HEK293 (cell line): ENCODE measurements around the gene TCF12.

Experiments used
- CTCF ChIA-PET: fragments of 350-600 bp; formaldehyde crosslinking; extraction: SDS; loops from one replicate; lab custom pipeline; 2021; ENCODE audit warnings: antibody characterized with exemption; lab: Yijun Ruan, JAX
- POLR2A ChIA-PET: fragments of 300-600 bp; formaldehyde crosslinking; extraction: SDS; loops from one replicate; lab custom pipeline; 2020; ENCODE audit warnings: antibody characterized with exemption, inconsistent platforms; lab: Yijun Ruan, JAX
- H3K27ac ChIP-seq: fragments of 200-500 bp; sonication (Bioruptor generic); 2 replicates; pipeline ENCODE4 v1.5.1; 2014; ENCODE audit warnings: low read depth, low read length, control low read depth, inconsistent platforms; ENCODE audit errors: extremely low read depth
- H3K36me3 ChIP-seq, 2 experiments: fragments of 200-500 bp in 1 of 2; sonication (Bioruptor generic) in 1 of 2; 1 replicate in 1 of 2; 2 replicates in 1 of 2; pipeline ENCODE4 v1.5.1; 2014 to 2017; ENCODE audit warnings: inconsistent platforms in 2 of 2, low read length in 2 of 2; ENCODE audit not compliant: control insufficient read depth in 2 of 2, insufficient read depth in 1 of 2
- H3K4me1 ChIP-seq: fragments of 200-500 bp; sonication (Bioruptor generic); 2 replicates; pipeline ENCODE4 v1.5.1; 2014; ENCODE audit warnings: mild to moderate bottlenecking, low read length, inconsistent platforms; ENCODE audit not compliant: control insufficient read depth, insufficient read depth
- H3K4me3 ChIP-seq: 2 replicates; pipeline ENCODE4 v1.5.1; 2011; ENCODE audit warnings: low read depth, mild to moderate bottlenecking, control low read depth, low read length, moderate library complexity
- H3K9me3 ChIP-seq: fragments of 200-500 bp; sonication (Bioruptor generic); 2 replicates; pipeline ENCODE4 v1.5.1; 2014; ENCODE audit warnings: low read depth, low read length, inconsistent platforms; ENCODE audit not compliant: control insufficient read depth, insufficient read depth
- GLIS2 ChIP-seq: fragments of 450-650 bp; formaldehyde crosslinking; IDR thresholded peaks from 2 replicates; pipeline ENCODE4 v1.5.1; 2016; ENCODE audit warnings: missing biosample characterization, missing genetic modification characterization
- SP2 ChIP-seq: fragments of 450-650 bp; formaldehyde crosslinking; IDR thresholded peaks from 2 replicates; pipeline ENCODE4 v1.5.1; 2016; ENCODE audit warnings: missing biosample characterization, missing genetic modification characterization
- ZNF133 ChIP-seq: fragments of 450-650 bp; formaldehyde crosslinking; IDR thresholded peaks from 2 replicates; pipeline ENCODE4 v1.5.1; 2016; ENCODE audit warnings: missing biosample characterization, missing genetic modification characterization
- ZNF140 ChIP-seq: fragments of 450-650 bp; formaldehyde crosslinking; IDR thresholded peaks from 2 replicates; pipeline ENCODE4 v1.5.1; 2016; ENCODE audit warnings: missing biosample characterization, missing genetic modification characterization
- ZNF16 ChIP-seq: fragments of 450-650 bp; formaldehyde crosslinking; IDR thresholded peaks from 2 replicates; pipeline ENCODE4 v1.5.1; 2016; ENCODE audit warnings: low read depth, missing biosample characterization, missing genetic modification characterization
- ZNF202 ChIP-seq: fragments of 450-650 bp; formaldehyde crosslinking; IDR thresholded peaks from 2 replicates; pipeline ENCODE4 v1.5.1; 2016; ENCODE audit warnings: missing biosample characterization, missing genetic modification characterization, borderline replicate concordance
- ZNF274 ChIP-seq, 2 experiments: fragments of 200-500 bp in 1 of 2; fragments of 450-650 bp in 1 of 2; sonication (Bioruptor generic) in 1 of 2; formaldehyde crosslinking in 1 of 2; IDR thresholded peaks; 2 replicates each; pipeline versions ENCODE4 v1.5.1 to v1.6.1; 2014 to 2016; ENCODE audit warnings: borderline replicate concordance in 1 of 2, inconsistent platforms in 1 of 2, low read length in 1 of 2, missing biosample characterization in 1 of 2, missing genetic modification characterization in 1 of 2
- ZNF302 ChIP-seq: fragments of 450-650 bp; formaldehyde crosslinking; IDR thresholded peaks from 2 replicates; pipeline ENCODE4 v1.5.1; 2016; ENCODE audit warnings: missing biosample characterization, missing genetic modification characterization, low read depth
- ZNF416 ChIP-seq: fragments of 450-650 bp; formaldehyde crosslinking; IDR thresholded peaks from 2 replicates; pipeline ENCODE4 v1.5.1; 2016; ENCODE audit warnings: missing biosample characterization, missing genetic modification characterization
- ZNF423 ChIP-seq: fragments of 450-650 bp; formaldehyde crosslinking; IDR thresholded peaks from 2 replicates; pipeline ENCODE4 v1.5.1; 2016; ENCODE audit warnings: missing biosample characterization, missing genetic modification characterization
- ZNF580 ChIP-seq: fragments of 450-650 bp; formaldehyde crosslinking; IDR thresholded peaks from 2 replicates; pipeline ENCODE4 v1.5.1; 2016; ENCODE audit warnings: missing biosample characterization, missing genetic modification characterization
- ZNF747 ChIP-seq: fragments of 450-650 bp; formaldehyde crosslinking; IDR thresholded peaks from 2 replicates; pipeline ENCODE4 v1.5.1; 2016; ENCODE audit warnings: missing biosample characterization, missing genetic modification characterization
- ZNF843 ChIP-seq: fragments of 450-650 bp; formaldehyde crosslinking; IDR thresholded peaks from 2 replicates; pipeline ENCODE4 v1.5.1; 2016; ENCODE audit warnings: missing biosample characterization, missing genetic modification characterization
- TF ChIP-seq, protein P1 (sequence below): fragments of 450-650 bp; formaldehyde crosslinking; conservative IDR thresholded peaks from 2 replicates; pipeline ENCODE4 v1.5.1; 2016; ENCODE audit warnings: low read depth, missing biosample characterization, missing genetic modification characterization
- TF ChIP-seq, protein P2 (sequence below): fragments of 450-650 bp; formaldehyde crosslinking; IDR thresholded peaks from 2 replicates; pipeline ENCODE4 v1.5.1; 2017; ENCODE audit warnings: missing biosample characterization, missing genetic modification characterization
- TF ChIP-seq, protein P3 (sequence below): fragments of 450-650 bp; formaldehyde crosslinking; IDR thresholded peaks from 2 replicates; pipeline ENCODE4 v1.5.1; 2016; ENCODE audit warnings: missing biosample characterization, missing genetic modification characterization
- TF ChIP-seq, protein P4 (sequence below): fragments of 450-650 bp; formaldehyde crosslinking; IDR thresholded peaks from 2 replicates; pipeline ENCODE4 v1.5.1; 2016; ENCODE audit warnings: missing biosample characterization, missing genetic modification characterization

Gene TCF12

DNA sequence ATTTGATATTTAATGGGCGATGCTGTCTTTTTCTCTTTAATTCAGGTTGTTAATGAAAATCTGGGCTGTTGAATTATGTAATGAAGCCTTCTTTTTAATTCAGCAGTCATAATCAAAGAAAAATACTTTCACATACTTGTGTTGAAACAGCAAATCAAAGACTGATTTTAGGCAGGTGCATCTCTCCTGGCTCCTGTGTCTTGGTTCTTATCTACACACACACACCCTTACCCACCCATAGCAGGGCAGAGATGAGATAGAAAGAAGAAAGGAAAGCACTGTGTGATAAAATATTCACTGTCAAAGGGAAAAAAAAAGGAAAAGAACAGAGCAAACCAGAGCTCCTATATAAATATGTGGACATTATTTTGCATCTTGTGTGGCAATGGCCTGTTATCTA, 327.3 kb downstream of the TCF12 start (continued):
- TF ChIP-seq GLIS2 (tag by site-specific recombination) (no peak), ZNF274 (IDR thresholded peaks at IDR 0.05; ENCODE audit: low read length) (no peak), ZNF274 (tag by site-specific recombination; IDR thresholded peaks at IDR 0.05; ENCODE audit: borderline replicate concordance) (no peak), ZNF843 (tag by site-specific recombination) (no peak), SP2 (tag by site-specific recombination) (no peak)
- TF ChIP-seq, protein P1, sequence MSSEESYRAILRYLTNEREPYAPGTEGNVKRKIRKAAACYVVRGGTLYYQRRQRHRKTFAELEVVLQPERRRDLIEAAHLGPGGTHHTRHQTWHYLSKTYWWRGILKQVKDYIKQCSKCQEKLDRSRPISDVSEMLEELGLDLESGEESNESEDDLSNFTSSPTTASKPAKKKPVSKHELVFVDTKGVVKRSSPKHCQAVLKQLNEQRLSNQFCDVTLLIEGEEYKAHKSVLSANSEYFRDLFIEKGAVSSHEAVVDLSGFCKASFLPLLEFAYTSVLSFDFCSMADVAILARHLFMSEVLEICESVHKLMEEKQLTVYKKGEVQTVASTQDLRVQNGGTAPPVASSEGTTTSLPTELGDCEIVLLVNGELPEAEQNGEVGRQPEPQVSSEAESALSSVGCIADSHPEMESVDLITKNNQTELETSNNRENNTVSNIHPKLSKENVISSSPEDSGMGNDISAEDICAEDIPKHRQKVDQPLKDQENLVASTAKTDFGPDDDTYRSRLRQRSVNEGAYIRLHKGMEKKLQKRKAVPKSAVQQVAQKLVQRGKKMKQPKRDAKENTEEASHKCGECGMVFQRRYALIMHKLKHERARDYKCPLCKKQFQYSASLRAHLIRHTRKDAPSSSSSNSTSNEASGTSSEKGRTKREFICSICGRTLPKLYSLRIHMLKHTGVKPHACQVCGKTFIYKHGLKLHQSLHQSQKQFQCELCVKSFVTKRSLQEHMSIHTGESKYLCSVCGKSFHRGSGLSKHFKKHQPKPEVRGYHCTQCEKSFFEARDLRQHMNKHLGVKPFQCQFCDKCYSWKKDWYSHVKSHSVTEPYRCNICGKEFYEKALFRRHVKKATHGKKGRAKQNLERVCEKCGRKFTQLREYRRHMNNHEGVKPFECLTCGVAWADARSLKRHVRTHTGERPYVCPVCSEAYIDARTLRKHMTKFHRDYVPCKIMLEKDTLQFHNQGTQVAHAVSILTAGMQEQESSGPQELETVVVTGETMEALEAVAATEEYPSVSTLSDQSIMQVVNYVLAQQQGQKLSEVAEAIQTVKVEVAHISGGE (tag by site-specific recombination), result no peak

- H3K4me3 ChIP-seq, result no peak overlapping the region
- H3K27ac ChIP-seq, result no peak overlapping the region
- H3K9me3 ChIP-seq, result no peaks in the 10 kb centered on the region
- ChIA-PET POLR2A (no interaction called here), CTCF (no interaction called here)
- H3K36me3 ChIP-seq, result peaks cover 0 to 16% of the 10 kb centered on the region in 2 experiments; a peak in 1 of 3 replicates
- H3K4me1 ChIP-seq, result no peaks in the 10 kb centered on the region
- TF ChIP-seq, protein P2, sequence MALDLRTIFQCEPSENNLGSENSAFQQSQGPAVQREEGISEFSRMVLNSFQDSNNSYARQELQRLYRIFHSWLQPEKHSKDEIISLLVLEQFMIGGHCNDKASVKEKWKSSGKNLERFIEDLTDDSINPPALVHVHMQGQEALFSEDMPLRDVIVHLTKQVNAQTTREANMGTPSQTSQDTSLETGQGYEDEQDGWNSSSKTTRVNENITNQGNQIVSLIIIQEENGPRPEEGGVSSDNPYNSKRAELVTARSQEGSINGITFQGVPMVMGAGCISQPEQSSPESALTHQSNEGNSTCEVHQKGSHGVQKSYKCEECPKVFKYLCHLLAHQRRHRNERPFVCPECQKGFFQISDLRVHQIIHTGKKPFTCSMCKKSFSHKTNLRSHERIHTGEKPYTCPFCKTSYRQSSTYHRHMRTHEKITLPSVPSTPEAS, result no peak
- TF ChIP-seq ZNF302 (tag by site-specific recombination), result no peak
- no peak for TF ChIP-seq ZNF423 (tag by site-specific recombination)
Measured at GRCh38 chr15:57248074-57248473, 329.6 kb downstream of the TCF12 start.

DNA sequence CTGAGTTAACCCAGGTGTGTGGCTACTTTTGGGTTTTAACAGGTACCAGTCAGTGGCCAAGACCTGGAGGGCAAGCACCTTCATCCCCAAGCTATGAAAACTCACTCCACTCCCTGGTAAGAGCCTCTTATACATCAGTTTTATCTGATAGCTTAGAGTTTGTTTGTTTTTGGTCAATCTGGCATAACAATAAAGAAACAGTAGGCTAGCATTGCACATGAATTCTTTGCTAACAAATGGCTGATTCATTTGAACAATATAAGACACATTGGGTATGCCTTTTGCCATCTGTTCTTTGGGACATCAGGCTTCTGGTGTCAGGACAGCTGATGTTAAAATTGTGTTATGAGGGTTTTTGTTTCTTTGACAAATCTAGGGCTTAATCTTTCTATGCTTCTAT, 332.9 kb downstream of the TCF12 start:
- peaks cover 0 to 18% of the 10 kb centered on the region in 2 experiments; a peak in 1 of 3 replicates for H3K36me3 ChIP-seq
- H3K9me3 ChIP-seq, result no peaks in the 10 kb centered on the region
- peak; percentile 83 for TF ChIP-seq ZNF133 (tag by site-specific recombination)
- TF ChIP-seq, protein P3, sequence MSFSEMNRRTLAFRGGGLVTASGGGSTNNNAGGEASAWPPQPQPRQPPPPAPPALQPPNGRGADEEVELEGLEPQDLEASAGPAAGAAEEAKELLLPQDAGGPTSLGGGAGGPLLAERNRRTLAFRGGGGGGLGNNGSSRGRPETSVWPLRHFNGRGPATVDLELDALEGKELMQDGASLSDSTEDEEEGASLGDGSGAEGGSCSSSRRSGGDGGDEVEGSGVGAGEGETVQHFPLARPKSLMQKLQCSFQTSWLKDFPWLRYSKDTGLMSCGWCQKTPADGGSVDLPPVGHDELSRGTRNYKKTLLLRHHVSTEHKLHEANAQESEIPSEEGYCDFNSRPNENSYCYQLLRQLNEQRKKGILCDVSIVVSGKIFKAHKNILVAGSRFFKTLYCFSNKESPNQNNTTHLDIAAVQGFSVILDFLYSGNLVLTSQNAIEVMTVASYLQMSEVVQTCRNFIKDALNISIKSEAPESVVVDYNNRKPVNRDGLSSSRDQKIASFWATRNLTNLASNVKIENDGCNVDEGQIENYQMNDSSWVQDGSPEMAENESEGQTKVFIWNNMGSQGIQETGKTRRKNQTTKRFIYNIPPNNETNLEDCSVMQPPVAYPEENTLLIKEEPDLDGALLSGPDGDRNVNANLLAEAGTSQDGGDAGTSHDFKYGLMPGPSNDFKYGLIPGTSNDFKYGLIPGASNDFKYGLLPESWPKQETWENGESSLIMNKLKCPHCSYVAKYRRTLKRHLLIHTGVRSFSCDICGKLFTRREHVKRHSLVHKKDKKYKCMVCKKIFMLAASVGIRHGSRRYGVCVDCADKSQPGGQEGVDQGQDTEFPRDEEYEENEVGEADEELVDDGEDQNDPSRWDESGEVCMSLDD (tag by site-specific recombination), result no peak
- H3K27ac ChIP-seq, result no peak overlapping the region
- no peak overlapping the region for H3K4me3 ChIP-seq
- H3K4me1 ChIP-seq, result no peaks in the 10 kb centered on the region
- CTCF ChIA-PET, result no interaction called here
- POLR2A ChIA-PET, result no interaction called here

DNA sequence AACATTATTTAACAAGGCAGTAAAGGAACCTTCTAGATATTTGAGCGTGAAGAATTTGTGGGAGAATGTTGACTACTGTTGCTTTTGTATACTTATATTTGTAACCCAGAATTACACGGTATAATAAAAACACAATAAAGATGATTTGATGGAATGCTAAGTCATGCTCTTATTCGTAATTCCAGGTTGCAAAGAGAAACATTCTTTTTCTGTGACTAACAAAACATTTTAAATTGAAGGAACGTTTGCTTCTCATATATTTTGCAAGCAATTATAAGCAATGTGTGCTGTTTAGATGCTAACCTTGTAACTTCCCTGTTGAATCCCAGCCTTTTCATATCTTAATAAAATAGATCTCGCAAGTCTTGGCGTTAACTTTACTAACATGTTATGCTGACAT, 333.5 kb downstream of the TCF12 start:
- ChIA-PET CTCF (no interaction called here), POLR2A (no interaction called here)
- TF ChIP-seq ZNF416 (tag by site-specific recombination), result no peak
- TF ChIP-seq ZNF16 (tag by site-specific recombination), result no peak
- no peak for TF ChIP-seq ZNF202 (tag by site-specific recombination)
- no peak for TF ChIP-seq ZNF580 (tag by site-specific recombination)
- TF ChIP-seq ZNF140, result no peak
- TF ChIP-seq, protein P4, sequence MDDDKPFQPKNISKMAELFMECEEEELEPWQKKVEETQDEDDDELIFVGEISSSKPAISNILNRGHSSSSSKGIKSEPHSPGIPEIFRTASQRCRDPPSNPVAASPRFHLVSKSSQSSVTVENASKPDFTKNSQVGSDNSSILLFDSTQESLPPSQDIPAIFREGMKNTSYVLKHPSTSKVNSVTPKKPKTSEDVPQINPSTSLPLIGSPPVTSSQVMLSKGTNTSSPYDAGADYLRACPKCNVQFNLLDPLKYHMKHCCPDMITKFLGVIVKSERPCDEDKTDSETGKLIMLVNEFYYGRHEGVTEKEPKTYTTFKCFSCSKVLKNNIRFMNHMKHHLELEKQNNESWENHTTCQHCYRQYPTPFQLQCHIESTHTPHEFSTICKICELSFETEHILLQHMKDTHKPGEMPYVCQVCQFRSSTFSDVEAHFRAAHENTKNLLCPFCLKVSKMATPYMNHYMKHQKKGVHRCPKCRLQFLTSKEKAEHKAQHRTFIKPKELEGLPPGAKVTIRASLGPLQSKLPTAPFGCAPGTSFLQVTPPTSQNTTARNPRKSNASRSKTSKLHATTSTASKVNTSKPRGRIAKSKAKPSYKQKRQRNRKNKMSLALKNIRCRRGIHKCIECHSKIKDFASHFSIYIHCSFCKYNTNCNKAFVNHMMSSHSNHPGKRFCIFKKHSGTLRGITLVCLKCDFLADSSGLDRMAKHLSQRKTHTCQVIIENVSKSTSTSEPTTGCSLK (tag by site-specific recombination), result no peak
- no peak for TF ChIP-seq ZNF747
- no peaks in the 10 kb centered on the region; the same call in 1 of the 2 replicates for H3K4me1 ChIP-seq
- no peak overlapping the region for H3K4me3 ChIP-seq
- H3K9me3 ChIP-seq, result no peaks in the 10 kb centered on the region
- H3K27ac ChIP-seq, result no peak overlapping the region
- H3K36me3 ChIP-seq, result peaks cover 0 to 14% of the 10 kb centered on the region in 2 experiments; a peak in 1 of 3 replicates
